GM19099 (cell line): ENCODE measurements around the gene SCML2.

Experiments
- POLR2A ChIP-seq: IDR thresholded peaks from 3 replicates; pipeline ENCODE4 v1.6.1; 2011; ENCODE audit warnings: low read depth; ENCODE audit not compliant: insufficient read length; ENCODE audit errors: extremely low read depth

SCML2 gene

GRCh38 chrX:18354369-18355223 lies at the start of gene SCML2:
SCML2 (minus strand) TSS chrX:18354688; CDS start chrX:18334071, 20,617 bp downstream.
- TF ChIP-seq POLR2A = no peak

- TF ChIP-seq POLR2A = no peak
Observed at GRCh38 chrX:18401848-18402213, 47.3 kb upstream of the SCML2 start.

- no peak for TF ChIP-seq POLR2A
Observed at GRCh38 chrX:18394477-18394876, 40.0 kb upstream of the SCML2 start.

- TF ChIP-seq POLR2A = no peak
Observed at GRCh38 chrX:18390941-18391538, 36.6 kb upstream of the SCML2 start.

- TF ChIP-seq POLR2A = no peak
Observed at GRCh38 chrX:18389966-18390365, 35.5 kb upstream of the SCML2 start.

GRCh38 chrX:18377796-18378195 lies 23.3 kb upstream of the SCML2 start:
- TF ChIP-seq POLR2A = no peak

- TF ChIP-seq POLR2A = no peak
Observed at GRCh38 chrX:18368402-18368801, 13.9 kb upstream of the SCML2 start.

- no peak for TF ChIP-seq POLR2A
Observed at GRCh38 chrX:18360867-18361266, 6.4 kb upstream of the SCML2 start.

GRCh38 chrX:18353931-18354368 lies 538 bp downstream of the SCML2 start:
- no peak for TF ChIP-seq POLR2A

GRCh38 chrX:18351784-18352183 lies 2.7 kb downstream of the SCML2 start:
- TF ChIP-seq POLR2A = no peak

GRCh38 chrX:18348047-18348446 lies 6.4 kb downstream of the SCML2 start:
- TF ChIP-seq POLR2A = no peak

- no peak for TF ChIP-seq POLR2A
Observed at GRCh38 chrX:18309401-18309800, 45.1 kb downstream of the SCML2 start.

GRCh38 chrX:18297251-18297650 lies 57.2 kb downstream of the SCML2 start:
- no peak for TF ChIP-seq POLR2A

GRCh38 chrX:18294893-18295292 lies 59.6 kb downstream of the SCML2 start:
- no peak for TF ChIP-seq POLR2A

- no peak for TF ChIP-seq POLR2A
Observed at GRCh38 chrX:18291006-18291545, 63.4 kb downstream of the SCML2 start.

GRCh38 chrX:18290200-18290599 lies 64.3 kb downstream of the SCML2 start:
- no peak for TF ChIP-seq POLR2A

- TF ChIP-seq POLR2A = no peak
Observed at GRCh38 chrX:18288716-18289115, 65.8 kb downstream of the SCML2 start.

GRCh38 chrX:18286322-18286831 lies 68.1 kb downstream of the SCML2 start:
- TF ChIP-seq POLR2A = no peak
